Transverse colon (tissue), 4 donors: Measurements from ENCODE around the gene ZNF775. TPM values are rescaled to one million over a fixed set of nuclear protein-coding genes. Genes with fewer than 3 reads are reported as not detected.

Experiments
- DNase-seq: peaks from one replicate; pipeline ENCODE4 v3.0.0-alpha.2; 2019
- H3K27ac ChIP-seq, 4 donors: fragments of 200-600 bp; sonication (generic); 2 replicates each; pipeline ENCODE4 v1.5.1; 2016 to 2018; ENCODE audit warnings: inconsistent platforms in 4 of 4
- H3K27me3 ChIP-seq: fragments of 200-600 bp; sonication (generic); 2 replicates; pipeline ENCODE4 v1.5.1; 2017; ENCODE audit warnings: inconsistent platforms
- H3K36me3 ChIP-seq, 4 donors: fragments of 200-600 bp; sonication (generic); 2 replicates each; pipeline ENCODE4 v1.5.1; 2017 to 2019; ENCODE audit warnings: inconsistent platforms in 4 of 4
- H3K4me1 ChIP-seq, 4 donors: fragments of 200-600 bp; sonication (generic); 2 replicates each; pipeline ENCODE4 v1.5.1; 2017 to 2020; ENCODE audit warnings: inconsistent platforms in 4 of 4
- H3K4me3 ChIP-seq, 4 donors: fragments of 200-600 bp; sonication (generic); 1 replicate in 1 of 4; 2 replicates in 3 of 4; pipeline versions ENCODE4 v1.5.1 to v1.6.1; 2017 to 2019; ENCODE audit warnings: inconsistent platforms in 4 of 4
- H3K9me3 ChIP-seq, 2 donors: fragments of 200-600 bp; sonication (generic); 2 replicates each; pipeline ENCODE4 v1.5.1; 2017 to 2019; ENCODE audit warnings: inconsistent platforms in 2 of 2
- EP300 ChIP-seq: sonication (generic); formaldehyde crosslinking; IDR thresholded peaks from one replicate; pipeline ENCODE4 v1.6.1; 2017; ENCODE audit warnings: antibody characterized with exemption, low read depth
- POLR2A ChIP-seq: fragments of 450-650 bp; IDR thresholded peaks from one replicate; pipeline ENCODE4 v1.6.1; 2016; ENCODE audit warnings: antibody characterized with exemption, mild to moderate bottlenecking, moderate library complexity
- POLR2AphosphoS5 ChIP-seq, 3 donors: sonication (generic); formaldehyde crosslinking; IDR thresholded peaks; one replicate each; pipeline ENCODE4 v1.6.1; 2016; ENCODE audit warnings: antibody characterized with exemption in 3 of 3
- WGBS, 2 donors: methylation state at CpG; one replicate each; pipeline ENCODE4 v1.1.5; 2018; ENCODE audit warnings: low coverage in 1 of 2; 5-methylcytosine and 5-hydroxymethylcytosine counted together
- in situ Hi-C, 4 donors: fragments of 200-750 bp; cut with MboI; loops; one replicate each; pipeline versions ENCODE4 v1.15.0 to v1.15.1; 2017; ENCODE audit warnings: low sequenced_read_pairs in 3 of 4, low pct_ligation_motif_present in 1 of 4, low pct_unique_long_range_greater_than_20kb in 1 of 4
- intact Hi-C: fragments of 100-400 bp; cut with DNase I; formaldehyde crosslinking; loops from one replicate; pipeline ENCODE4 v1.15.1; 2023; ENCODE audit warnings: low total_unique reads
- total RNA-seq, 4 donors: library from RNA; depleted of rRNA; stranded (reverse); fragments of >200 nt; gene quantifications; one replicate each; pipeline ENCODE4 v1.1.0, GENCODE V29; 2016
- TF ChIP-seq, protein P1 (sequence below), 5 experiments: fragments of 200-600 bp in 3 of 5; fragments of 450-650 bp in 2 of 5; sonication (generic) in 3 of 5; IDR thresholded peaks; 1 replicate in 2 of 5; 2 replicates in 3 of 5; pipeline ENCODE4 v1.5.1; 2016 to 2017; ENCODE audit warnings: antibody characterized with exemption in 5 of 5, inconsistent platforms in 3 of 5, mild to moderate bottlenecking in 2 of 5, moderate library complexity in 1 of 5

ZNF775 gene
- total RNA-seq, 4 donors from 2014 or later = 8.9 to 75.2 (median 15.2) TPM

DNA sequence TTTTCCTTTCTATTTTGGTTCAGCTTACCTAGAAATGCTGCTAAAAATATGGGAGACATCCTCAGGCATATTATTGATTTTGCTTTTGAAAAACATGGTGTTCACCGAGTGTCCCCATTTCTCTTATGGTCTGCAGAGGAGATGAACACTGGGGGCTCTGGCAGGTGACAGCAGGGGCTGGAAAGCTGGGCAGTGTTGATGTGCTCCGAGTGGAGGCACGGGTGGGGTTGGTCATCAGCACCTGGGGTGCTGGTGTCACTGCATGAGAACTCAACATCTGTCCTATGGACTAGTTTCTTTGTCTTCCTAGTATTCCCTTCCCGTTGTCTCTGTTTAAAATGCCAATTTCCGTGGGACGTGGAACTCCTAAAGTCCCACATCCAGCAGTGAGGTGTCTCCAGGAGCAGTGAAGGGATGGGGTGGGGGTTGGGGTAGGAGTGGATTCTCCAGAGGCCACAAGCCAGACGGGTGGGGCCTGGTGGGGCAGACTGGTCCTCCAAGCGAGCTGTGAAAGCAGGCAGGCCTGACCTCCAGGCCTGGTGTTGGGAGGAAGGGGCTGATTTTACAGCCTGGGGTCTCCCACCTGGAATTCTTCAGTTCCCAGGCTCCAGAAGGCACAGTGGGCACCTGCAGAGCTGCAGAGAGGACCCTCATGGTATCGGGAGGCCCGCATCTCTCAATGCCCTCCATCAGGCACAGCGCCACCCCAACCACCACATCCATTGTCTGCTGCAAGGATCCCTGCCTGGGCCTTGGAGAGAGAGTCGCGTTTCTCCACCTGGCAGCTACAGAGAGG, 24.4 kb downstream of the ZNF775 start:
- Histone ChIP-seq H3K36me3 (no peaks in the 10 kb centered on the region), H3K9me3 (no peaks in the 10 kb centered on the region), H3K4me3 (no peak overlapping the region), H3K27ac (peak overlapping the region; percentile 95 to 99 (median 98)), H3K4me1 (peaks cover 8 to 45% (median 41%) of the 10 kb centered on the region in 4 donors), H3K27me3 (no peaks in the 10 kb centered on the region)
- in situ Hi-C loops = loop anchor here in 3 of 4 donors (25.0 kb wide), 1 partner anchor 91 kb away; the partner anchor contains the start of genes ACTR3C (in 3 of the 3) and LRRC61 (in 3 of the 3)
- TF ChIP-seq, protein P1, sequence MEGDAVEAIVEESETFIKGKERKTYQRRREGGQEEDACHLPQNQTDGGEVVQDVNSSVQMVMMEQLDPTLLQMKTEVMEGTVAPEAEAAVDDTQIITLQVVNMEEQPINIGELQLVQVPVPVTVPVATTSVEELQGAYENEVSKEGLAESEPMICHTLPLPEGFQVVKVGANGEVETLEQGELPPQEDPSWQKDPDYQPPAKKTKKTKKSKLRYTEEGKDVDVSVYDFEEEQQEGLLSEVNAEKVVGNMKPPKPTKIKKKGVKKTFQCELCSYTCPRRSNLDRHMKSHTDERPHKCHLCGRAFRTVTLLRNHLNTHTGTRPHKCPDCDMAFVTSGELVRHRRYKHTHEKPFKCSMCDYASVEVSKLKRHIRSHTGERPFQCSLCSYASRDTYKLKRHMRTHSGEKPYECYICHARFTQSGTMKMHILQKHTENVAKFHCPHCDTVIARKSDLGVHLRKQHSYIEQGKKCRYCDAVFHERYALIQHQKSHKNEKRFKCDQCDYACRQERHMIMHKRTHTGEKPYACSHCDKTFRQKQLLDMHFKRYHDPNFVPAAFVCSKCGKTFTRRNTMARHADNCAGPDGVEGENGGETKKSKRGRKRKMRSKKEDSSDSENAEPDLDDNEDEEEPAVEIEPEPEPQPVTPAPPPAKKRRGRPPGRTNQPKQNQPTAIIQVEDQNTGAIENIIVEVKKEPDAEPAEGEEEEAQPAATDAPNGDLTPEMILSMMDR (IDR thresholded peaks at IDR 0.05) = no peak
- TF ChIP-seq POLR2AphosphoS5 (IDR thresholded peaks at IDR 0.05) = no peak
- no peak for TF ChIP-seq POLR2A
- no peak for TF ChIP-seq EP300
- 60 to 79% methylated on average over 4 to 13 of the region's 13 CpGs for WGBS, 2 donors
- peak; percentile 15 for DNase-seq
- intact Hi-C loops = no loop called here

DNA sequence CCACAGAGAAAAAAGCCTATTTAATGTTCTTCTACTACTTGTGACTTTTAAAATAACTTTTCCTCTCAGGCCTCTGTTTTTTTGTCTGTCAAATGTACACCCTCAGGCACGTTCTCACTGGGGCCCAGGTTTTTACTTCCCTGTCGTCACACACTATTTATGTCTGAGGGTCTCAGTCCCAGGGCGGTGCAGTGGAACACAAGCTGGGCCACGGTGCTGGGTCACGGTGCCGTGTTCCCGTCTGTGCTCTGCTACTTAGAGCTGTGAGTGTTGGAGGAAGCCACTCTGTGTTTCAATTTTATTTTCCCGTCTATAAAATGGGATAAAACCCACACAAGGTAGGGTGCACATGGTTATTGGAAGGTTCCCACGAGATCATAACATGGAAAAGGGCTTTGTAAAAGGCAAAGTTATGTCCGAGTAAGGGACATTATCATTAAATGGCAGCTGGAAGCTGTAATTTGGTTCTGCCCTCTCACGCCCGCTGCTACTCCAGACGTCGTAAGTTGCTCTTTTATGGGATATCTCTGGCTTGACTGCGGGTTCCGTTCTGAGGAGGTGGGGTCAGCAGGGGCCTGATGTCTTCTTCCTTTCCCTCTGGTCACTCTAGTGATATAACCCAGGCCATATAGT, 25.2 kb downstream of the ZNF775 start:
- DNase-seq = peak; percentile 15
- Histone ChIP-seq H3K36me3 (no peaks in the 10 kb centered on the region), H3K4me1 (peaks cover 8 to 45% (median 41%) of the 10 kb centered on the region in 4 donors), H3K9me3 (no peaks in the 10 kb centered on the region), H3K27ac (peak overlapping the region; percentile 95 to 99 (median 98)), H3K27me3 (no peaks in the 10 kb centered on the region), H3K4me3 (peak overlapping the region; percentile 52 to 88 (median 63))
- intact Hi-C loops (no loop called here), in situ Hi-C loops (loop anchor here in 3 of 4 donors (25.0 kb wide), 1 partner anchor 92 kb away; the partner anchor contains the start of genes ACTR3C (in 3 of the 3) and LRRC61 (in 3 of the 3))
- TF ChIP-seq EP300 (no peak), POLR2AphosphoS5 (IDR thresholded peaks at IDR 0.05) (no peak), POLR2A (no peak)
- TF ChIP-seq, protein P1 (IDR thresholded peaks at IDR 0.05) = no peak
- WGBS, 2 donors = 22 to 25% methylated on average over 15 to 16 of the region's 16 CpGs

DNA sequence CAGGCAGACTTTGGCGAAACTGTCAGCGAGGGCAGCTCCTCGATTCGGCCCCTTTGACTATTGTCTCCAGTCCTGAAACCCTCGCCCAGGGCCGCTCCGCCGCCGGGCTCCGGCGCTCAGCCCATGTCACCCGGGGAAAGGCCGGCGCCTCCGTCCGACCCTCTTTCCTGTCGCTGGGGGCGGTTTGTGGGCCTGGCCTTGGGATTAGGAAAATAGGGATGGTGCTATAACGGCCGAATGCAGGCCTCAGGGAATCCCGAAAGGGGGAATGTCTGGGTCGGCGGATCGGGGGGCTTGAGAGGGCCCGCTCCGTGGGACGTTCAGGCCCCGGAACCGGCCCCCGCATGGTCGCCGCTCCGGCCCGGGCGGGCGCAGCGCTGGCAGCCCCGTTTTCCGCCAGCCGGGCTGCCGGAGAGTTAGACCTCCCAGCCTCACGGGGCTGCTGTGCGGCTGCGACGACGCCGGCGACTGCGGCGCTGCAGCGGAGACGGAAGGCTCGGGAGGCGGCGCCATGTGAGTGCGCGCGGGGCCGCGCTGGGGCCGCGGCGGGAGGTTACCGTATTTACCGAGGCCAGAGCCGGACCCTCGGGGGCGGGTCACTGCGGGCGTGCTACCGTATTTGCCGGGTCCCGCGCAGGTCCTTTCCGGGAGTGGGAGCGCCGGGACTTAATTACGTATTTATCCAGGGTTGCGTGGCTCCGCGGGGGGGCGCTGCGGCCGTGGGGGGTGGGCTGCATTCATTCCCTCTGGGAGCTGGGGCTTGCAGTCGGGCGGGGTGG, 25.9 kb downstream of the ZNF775 start:
- Histone ChIP-seq H3K27ac (peak overlapping the region; percentile 95 to 99 (median 98)), H3K4me1 (peaks cover 8 to 45% (median 41%) of the 10 kb centered on the region in 4 donors), H3K27me3 (no peaks in the 10 kb centered on the region), H3K36me3 (no peaks in the 10 kb centered on the region), H3K4me3 (peak overlapping the region; percentile 52 to 88 (median 63)), H3K9me3 (no peaks in the 10 kb centered on the region)
- intact Hi-C loops (no loop called here), in situ Hi-C loops (loop anchor here in 3 of 4 donors (25.0 kb wide), 1 partner anchor 93 kb away; the partner anchor contains the start of genes ACTR3C (in 3 of the 3) and LRRC61 (in 3 of the 3))
- 1% methylated on average over 27 of the region's 86 CpGs; no CpG with 5 or more reads in 1 of the 2 donors for WGBS, 2 donors
- DNase-seq = peak; percentile 92
- TF ChIP-seq EP300 = no peak
- peak; percentile 70 to 90 (median 86) for TF ChIP-seq POLR2AphosphoS5 (IDR thresholded peaks at IDR 0.05)
- peak; percentile 86 for TF ChIP-seq POLR2A
- TF ChIP-seq, protein P1 (IDR thresholded peaks at IDR 0.05) = peak in 3 of 5 experiments; percentile 13 to 33 (median 31)
